Sigmoid colon (tissue), 4 donors: ENCODE results near the gene UGT2B11.

Source experiments
- CTCF ChIP-seq, 4 experiments: fragments of 450-650 bp in 3 of 4; fragments of 200-600 bp in 1 of 4; IDR thresholded peaks; one replicate each; pipeline ENCODE4 v1.5.1; 2016 to 2019; ENCODE audit warnings: antibody characterized with exemption in 4 of 4, mild to moderate bottlenecking in 3 of 4, moderate library complexity in 2 of 4
- EP300 ChIP-seq, 4 donors: sonication (generic); formaldehyde crosslinking; IDR thresholded peaks; one replicate each; pipeline ENCODE4 v1.6.1; 2017; ENCODE audit warnings: antibody characterized with exemption in 4 of 4
- POLR2A ChIP-seq, 2 donors: fragments of 450-650 bp; IDR thresholded peaks; one replicate each; pipeline ENCODE4 v1.6.1; 2016; ENCODE audit warnings: antibody characterized with exemption in 2 of 2, mild to moderate bottlenecking in 2 of 2, moderate library complexity in 2 of 2

GRCh38 chr4:69194166-69194565 is 20.4 kb downstream of the UGT2B11 start:
- no peak for TF ChIP-seq CTCF (IDR thresholded peaks at IDR 0.05)
- TF ChIP-seq POLR2A (IDR thresholded peaks at IDR 0.05), result no peak
- TF ChIP-seq EP300 (IDR thresholded peaks at IDR 0.05), result no peak
